ENCODE measurements around the gene EFCAB6.

Gene EFCAB6

DNA sequence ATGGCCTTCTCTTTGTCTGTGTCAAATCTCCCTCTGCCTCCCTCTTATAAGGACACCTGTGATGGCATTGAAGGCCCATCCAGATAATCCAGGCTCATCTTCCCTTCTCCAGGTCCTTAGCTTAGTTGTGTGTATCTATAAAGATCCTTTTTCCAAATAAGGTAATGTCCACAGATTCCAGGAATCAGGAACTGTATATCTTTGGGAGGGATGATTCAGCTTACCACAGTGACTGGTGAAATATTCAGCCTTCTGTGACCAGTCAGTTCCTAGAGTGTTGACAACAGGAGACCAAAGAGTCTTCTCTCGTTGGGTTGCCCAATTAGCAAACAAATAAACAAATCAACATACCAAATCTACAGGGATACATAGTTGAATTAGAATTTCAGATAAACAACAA is 224.5 kb downstream of the EFCAB6 start:
- no peak overlapping the region for H3K4me3 ChIP-seq (ENCODE audit: low read depth, low read length)
- TF ChIP-seq, protein P1, sequence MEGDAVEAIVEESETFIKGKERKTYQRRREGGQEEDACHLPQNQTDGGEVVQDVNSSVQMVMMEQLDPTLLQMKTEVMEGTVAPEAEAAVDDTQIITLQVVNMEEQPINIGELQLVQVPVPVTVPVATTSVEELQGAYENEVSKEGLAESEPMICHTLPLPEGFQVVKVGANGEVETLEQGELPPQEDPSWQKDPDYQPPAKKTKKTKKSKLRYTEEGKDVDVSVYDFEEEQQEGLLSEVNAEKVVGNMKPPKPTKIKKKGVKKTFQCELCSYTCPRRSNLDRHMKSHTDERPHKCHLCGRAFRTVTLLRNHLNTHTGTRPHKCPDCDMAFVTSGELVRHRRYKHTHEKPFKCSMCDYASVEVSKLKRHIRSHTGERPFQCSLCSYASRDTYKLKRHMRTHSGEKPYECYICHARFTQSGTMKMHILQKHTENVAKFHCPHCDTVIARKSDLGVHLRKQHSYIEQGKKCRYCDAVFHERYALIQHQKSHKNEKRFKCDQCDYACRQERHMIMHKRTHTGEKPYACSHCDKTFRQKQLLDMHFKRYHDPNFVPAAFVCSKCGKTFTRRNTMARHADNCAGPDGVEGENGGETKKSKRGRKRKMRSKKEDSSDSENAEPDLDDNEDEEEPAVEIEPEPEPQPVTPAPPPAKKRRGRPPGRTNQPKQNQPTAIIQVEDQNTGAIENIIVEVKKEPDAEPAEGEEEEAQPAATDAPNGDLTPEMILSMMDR (IDR thresholded peaks at IDR 0.05; ENCODE audit: borderline replicate concordance, insufficient read depth, low read depth, low read length), result no peak

DNA sequence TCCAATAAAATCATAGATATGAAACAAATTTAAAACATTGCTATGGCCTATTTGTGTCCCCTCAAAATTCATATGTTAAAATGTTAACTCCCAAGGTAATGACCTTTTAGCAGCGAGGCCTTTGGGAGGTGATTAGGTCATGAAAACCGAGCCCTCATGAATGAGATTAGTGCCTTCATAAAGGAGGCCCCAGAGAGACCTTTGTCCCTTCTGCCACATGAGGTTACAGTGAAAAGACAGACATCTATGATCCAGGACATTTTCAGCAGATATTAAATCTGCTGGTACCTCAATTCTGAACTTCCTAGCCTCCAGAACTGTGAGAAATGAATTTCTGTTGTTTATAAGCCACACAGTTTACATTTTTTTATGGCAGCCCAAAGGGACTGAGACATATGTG is 228.6 kb downstream of the EFCAB6 start:
- no peak overlapping the region for H3K4me3 ChIP-seq (ENCODE audit: low read depth, low read length)
- TF ChIP-seq, protein P1 (IDR thresholded peaks at IDR 0.05; ENCODE audit: borderline replicate concordance, insufficient read depth, low read depth, low read length), result no peak

DNA sequence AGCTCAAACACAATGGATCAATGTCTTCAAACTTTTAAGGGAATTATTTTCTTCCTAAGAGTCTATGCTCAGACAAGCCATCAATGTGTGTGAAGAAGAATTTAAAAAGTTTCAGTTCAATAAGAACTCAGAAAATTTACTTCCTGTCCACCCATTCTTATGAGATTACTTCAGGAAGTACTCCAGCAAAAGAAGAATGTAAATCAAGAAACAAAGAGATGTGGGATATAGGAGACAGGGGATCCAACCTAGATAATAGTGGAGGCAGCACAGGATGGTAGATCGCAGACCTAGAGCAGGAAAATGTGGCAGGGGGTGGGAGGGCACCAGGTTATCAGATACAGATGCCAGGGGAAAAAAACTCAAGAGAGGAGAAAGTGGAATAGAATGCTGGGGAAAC is 229.7 kb downstream of the EFCAB6 start:
- no peak overlapping the region for H3K4me3 ChIP-seq (ENCODE audit: low read depth, low read length)
- TF ChIP-seq, protein P1 (IDR thresholded peaks at IDR 0.05; ENCODE audit: borderline replicate concordance, insufficient read depth, low read depth, low read length), result no peak

DNA sequence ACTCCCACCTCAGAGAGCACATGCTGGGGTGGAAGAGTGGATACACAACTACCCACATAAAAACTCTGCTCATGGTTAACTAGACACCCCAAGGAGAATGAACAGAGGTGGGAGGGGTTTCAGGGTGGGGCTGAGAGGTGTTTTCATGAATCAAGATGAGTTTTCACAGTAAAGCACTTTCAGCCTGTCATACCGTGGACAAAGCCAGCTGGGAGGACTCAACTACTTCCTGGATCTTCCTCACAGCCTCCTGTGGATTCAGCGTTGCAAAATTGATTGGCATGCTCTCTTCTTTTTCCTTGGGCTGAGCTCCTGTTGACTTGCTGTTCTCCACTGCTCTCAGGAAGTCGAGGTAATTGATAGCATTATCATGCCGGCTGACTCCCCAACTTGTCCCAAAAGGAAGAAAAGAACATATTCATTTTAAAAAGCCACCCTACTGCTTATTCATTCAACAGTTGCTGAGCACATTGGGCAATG is 231.8 kb downstream of the EFCAB6 start:
- H3K4me3 ChIP-seq (ENCODE audit: low read depth, low read length), result no peak overlapping the region
- TF ChIP-seq, protein P1 (IDR thresholded peaks at IDR 0.05; ENCODE audit: borderline replicate concordance, insufficient read depth, low read depth, low read length), result no peak

DNA sequence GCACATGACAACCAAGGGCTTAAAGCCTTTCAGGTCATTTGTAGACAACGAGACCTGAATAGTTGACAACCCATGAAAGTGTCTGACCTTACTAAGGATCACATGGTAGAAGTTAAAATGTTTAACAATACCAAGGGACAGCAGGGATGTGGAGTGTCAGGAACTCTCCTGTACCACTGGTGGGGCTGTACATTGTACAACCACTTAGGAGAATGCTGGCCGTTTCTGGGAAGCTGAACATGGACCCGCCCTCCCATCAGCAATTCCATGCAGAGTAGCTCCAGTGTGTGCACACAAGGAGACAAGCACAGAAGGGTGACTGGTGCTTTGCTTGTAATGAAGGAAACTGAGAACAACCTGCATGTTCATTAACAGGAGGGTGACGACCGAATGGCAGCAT is 237.4 kb downstream of the EFCAB6 start:
- H3K4me3 ChIP-seq (ENCODE audit: low read depth, low read length), result no peak overlapping the region
- TF ChIP-seq, protein P1 (IDR thresholded peaks at IDR 0.05; ENCODE audit: borderline replicate concordance, insufficient read depth, low read depth, low read length), result no peak

DNA sequence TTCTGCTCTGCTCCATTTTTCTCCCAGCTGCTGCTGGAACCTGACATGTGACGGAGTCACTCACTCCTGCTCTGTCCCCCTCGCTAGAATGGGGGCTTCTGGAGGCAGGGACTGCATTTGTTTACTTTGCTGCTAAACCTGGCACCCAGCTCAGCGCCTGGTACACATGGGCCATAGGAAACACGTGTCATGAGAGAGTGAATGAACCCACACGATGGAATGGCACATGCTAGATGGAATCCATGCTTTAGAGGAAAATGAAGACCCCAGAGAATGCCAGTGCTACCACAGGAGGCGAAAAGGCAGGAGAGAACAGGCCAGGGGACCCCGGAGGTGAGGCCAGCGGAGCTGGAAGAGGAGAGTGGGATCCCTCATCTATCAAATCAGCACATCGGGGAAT is 239.4 kb downstream of the EFCAB6 start:
- TF ChIP-seq, protein P1 (IDR thresholded peaks at IDR 0.05; ENCODE audit: borderline replicate concordance, insufficient read depth, low read depth, low read length), result no peak
- no peak overlapping the region for H3K4me3 ChIP-seq (ENCODE audit: low read depth, low read length)

DNA sequence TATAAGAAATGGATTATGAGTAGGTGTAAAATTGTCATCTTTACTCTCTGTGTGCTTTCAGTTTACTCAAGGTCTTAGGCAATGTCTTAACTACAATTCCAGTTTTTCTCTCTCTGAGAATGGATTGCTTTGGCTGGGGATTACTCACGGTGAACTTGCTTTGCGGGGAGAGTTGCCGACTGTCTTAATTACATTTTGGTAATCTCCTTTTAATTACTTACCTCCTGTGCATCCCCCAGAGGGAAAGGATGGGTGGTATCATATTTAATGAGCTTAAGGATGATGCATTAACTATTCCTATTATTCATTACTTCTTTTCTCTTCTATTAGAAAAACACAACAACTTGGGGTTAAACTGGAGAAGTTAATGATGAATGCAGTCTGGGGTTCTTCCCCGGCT is 240.9 kb downstream of the EFCAB6 start:
- TF ChIP-seq, protein P1 (IDR thresholded peaks at IDR 0.05; ENCODE audit: borderline replicate concordance, insufficient read depth, low read depth, low read length), result no peak
- no peak overlapping the region for H3K4me3 ChIP-seq (ENCODE audit: low read depth, low read length)
